ENCODE measurements around the gene CUL7. TPM values are rescaled to one million over a fixed set of nuclear protein-coding genes. Genes with fewer than 3 reads are reported as not detected.
"Not testable (repeated sequence)": the region's sequence is repeated elsewhere in the genome, so short reads cannot be mapped to it uniquely, and the experiment has no call there.

CUL7 gene
- total RNA-seq, 1 donor from 2014 or later = 12.0 TPM

GRCh38 chr6:43016943-43017334 is 36.7 kb downstream of the CUL7 start:
- intact Hi-C loops (cut with micrococcal nuclease) = no loop called here

- intact Hi-C loops (cut with micrococcal nuclease) = no loop called here
Measured at GRCh38 chr6:43016176-43016942, 37.3 kb downstream of the CUL7 start.

GRCh38 chr6:43014434-43014909 is 39.2 kb downstream of the CUL7 start:
- intact Hi-C loops (cut with micrococcal nuclease) = loop anchor here (1.0 to 5.0 kb wide), 9 partner anchors 8 to 503 kb away; partner anchors contain the start of genes CNPY3, CUL7, KLC4 and MRPL2

- intact Hi-C loops (cut with micrococcal nuclease) = loop anchor here (1.0 to 5.0 kb wide), 11 partner anchors 8 to 503 kb away; partner anchors contain the start of genes CNPY3, CUL7, KLC4 and MRPL2
Measured at GRCh38 chr6:43013843-43014433, 39.7 kb downstream of the CUL7 start, which contains the start of the genes KLHDC3 and MEA1. KLHDC3 (plus strand) TSS chr6:43014249; CDS start chr6:43017193, 2,944 bp downstream. MEA1 (minus strand) TSS chr6:43013946; CDS start chr6:43013813, 133 bp downstream.

- intact Hi-C loops (cut with micrococcal nuclease) = loop anchor here (1.0 to 5.0 kb wide), 4 partner anchors 34 to 504 kb away; partner anchors contain the start of genes PEX6, POLR1C, TBCC and YIPF3
Measured at GRCh38 chr6:43013097-43013842, 40.4 kb downstream of the CUL7 start.

GRCh38 chr6:43012364-43012763 is 41.3 kb downstream of the CUL7 start:
- intact Hi-C loops (cut with micrococcal nuclease) = loop anchor here (5.0 kb wide), 2 partner anchors 115 to 505 kb away; partner anchors contain the start of genes POLR1C and YIPF3

- intact Hi-C loops (cut with micrococcal nuclease) = loop anchor here (5.0 kb wide), 2 partner anchors 114 to 506 kb away; partner anchors contain the start of genes POLR1C and YIPF3
Measured at GRCh38 chr6:43011207-43011606, 42.4 kb downstream of the CUL7 start.

- intact Hi-C loops (cut with micrococcal nuclease) = loop anchor here (1.0 kb wide), 1 partner anchor 134 kb away; no protein-coding TSS in a partner anchor
Measured at GRCh38 chr6:43009124-43009523, 44.5 kb downstream of the CUL7 start.

- intact Hi-C loops (cut with micrococcal nuclease) = no loop called here
Measured at GRCh38 chr6:43007126-43007525, 46.5 kb downstream of the CUL7 start.

- intact Hi-C loops (cut with micrococcal nuclease) = no loop called here
Measured at GRCh38 chr6:43006251-43006650, 47.4 kb downstream of the CUL7 start.

- intact Hi-C loops (cut with micrococcal nuclease) = no loop called here
Measured at GRCh38 chr6:43005844-43006243, 47.8 kb downstream of the CUL7 start.

- intact Hi-C loops (cut with micrococcal nuclease) = no loop called here
Measured at GRCh38 chr6:43001843-43002242, 51.8 kb downstream of the CUL7 start.

- intact Hi-C loops (cut with micrococcal nuclease) = not testable (repeated sequence)
Measured at GRCh38 chr6:42998205-42998604, 55.4 kb downstream of the CUL7 start.

GRCh38 chr6:42996513-42996912 is 57.1 kb downstream of the CUL7 start:
- intact Hi-C loops (cut with micrococcal nuclease) = no loop called here

- intact Hi-C loops (cut with micrococcal nuclease) = no loop called here
Measured at GRCh38 chr6:42993445-42993844, 60.2 kb downstream of the CUL7 start.

GRCh38 chr6:42989923-42990322 is 63.7 kb downstream of the CUL7 start:
- intact Hi-C loops (cut with micrococcal nuclease) = no loop called here

GRCh38 chr6:42988486-42989020 is 65.1 kb downstream of the CUL7 start:
- intact Hi-C loops (cut with micrococcal nuclease) = no loop called here

Measured in T-helper 2 cell treated with Interferon-gamma antibody and Interleukin-4, amounts not matched to agents 100 ng/mL and 5 ng/mL, for 36 hours (primary cell).